ENCODE data around the gene CNTNAP5.

The CNTNAP5 gene

GRCh38 chr2:124025171-124025580 lies at the start of gene CNTNAP5:
CNTNAP5 (plus strand) TSS chr2:124025287; CDS start chr2:124025651, 364 bp downstream.
- no peak for DNase-seq (ENCODE audit: low read depth)
- H3K4me3 ChIP-seq (ENCODE audit: low read length), result no peak within 1 kb of the TSS
- no peak for TF ChIP-seq CTCF (conservative IDR thresholded peaks at IDR 0.05; ENCODE audit: low read length)

- DNase-seq (ENCODE audit: low read depth), result no peak
- H3K4me3 ChIP-seq (ENCODE audit: low read length), result no peak overlapping the region
- no peak for TF ChIP-seq CTCF (conservative IDR thresholded peaks at IDR 0.05; ENCODE audit: low read length)
Measured at GRCh38 chr2:123976054-123976648, 48.9 kb upstream of the CNTNAP5 start.

- H3K4me3 ChIP-seq (ENCODE audit: low read length), result no peak overlapping the region
- peak; percentile 38 for TF ChIP-seq CTCF (conservative IDR thresholded peaks at IDR 0.05; ENCODE audit: low read length)
- peak; percentile 6 for DNase-seq (ENCODE audit: low read depth)
Measured at GRCh38 chr2:123993728-123994323, 31.3 kb upstream of the CNTNAP5 start.

GRCh38 chr2:123999681-124000080 lies 25.4 kb upstream of the CNTNAP5 start:
- TF ChIP-seq CTCF (conservative IDR thresholded peaks at IDR 0.05; ENCODE audit: low read length), result no peak
- no peak overlapping the region for H3K4me3 ChIP-seq (ENCODE audit: low read length)
- no peak for DNase-seq (ENCODE audit: low read depth)

GRCh38 chr2:124001696-124002430 lies 23.2 kb upstream of the CNTNAP5 start:
- TF ChIP-seq CTCF (conservative IDR thresholded peaks at IDR 0.05; ENCODE audit: low read length), result no peak
- DNase-seq (ENCODE audit: low read depth), result no peak
- H3K4me3 ChIP-seq (ENCODE audit: low read length), result no peak overlapping the region

- H3K4me3 ChIP-seq (ENCODE audit: low read length), result no peak overlapping the region
- DNase-seq (ENCODE audit: low read depth), result no peak
- TF ChIP-seq CTCF (conservative IDR thresholded peaks at IDR 0.05; ENCODE audit: low read length), result no peak
Measured at GRCh38 chr2:124018890-124019289, 6.2 kb upstream of the CNTNAP5 start.

Measured in AG10803 (cell line).